Measurements from ENCODE around the gene SLC25A41. TPM values are rescaled to one million over a fixed set of nuclear protein-coding genes. Genes with fewer than 3 reads are reported as not detected.

The SLC25A41 gene
- polyA plus RNA-seq, 1 donor (not counting 4 experiments of a cell fraction or from before 2014, with no cell fraction given): not detected

DNA sequence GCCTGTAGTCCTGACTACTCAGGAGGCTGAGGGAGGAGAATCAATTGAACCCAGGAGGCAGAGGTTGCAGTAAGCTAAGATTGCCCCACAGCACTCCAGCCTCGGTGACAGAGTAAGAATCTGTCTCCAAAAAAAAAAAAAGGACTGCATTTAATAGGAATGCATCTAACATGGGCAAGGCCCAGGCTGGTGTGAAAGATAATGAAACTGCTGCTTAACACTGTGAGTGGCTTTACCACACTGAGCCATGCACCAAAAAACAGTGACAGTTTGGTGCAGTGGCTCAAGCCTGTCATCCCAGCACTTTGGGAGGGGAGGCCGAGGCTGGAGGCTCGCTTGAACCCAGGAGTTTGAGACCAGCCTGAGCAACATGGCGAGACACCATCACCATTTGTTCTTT lies 49.2 kb downstream of the SLC25A41 start:
- H3K36me3 ChIP-seq (ENCODE audit: control insufficient read depth in 2 of 2, extremely low read depth in 1 of 2, insufficient read depth in 2 of 2, low read length in 2 of 2): peaks cover 50 to 55% of the 10 kb centered on the region in 2 experiments
- no peak overlapping the region for H2AFZ ChIP-seq (ENCODE audit: control insufficient read depth, low read length)
- DNase-seq (ENCODE audit: low read depth, low spot score): no peak
- H3K9me1 ChIP-seq (ENCODE audit: control insufficient read depth, extremely low read depth, insufficient read depth, low read length): no peaks in the 10 kb centered on the region
- H4K20me1 ChIP-seq (ENCODE audit: control insufficient read depth, extremely low read depth, insufficient read depth, low read length): peaks cover under 1% of the 10 kb centered on the region
- peaks cover 5% of the 10 kb centered on the region for H3K79me2 ChIP-seq (ENCODE audit: control insufficient read depth, insufficient read depth, low read length)
- no peak overlapping the region for H3K9ac ChIP-seq (ENCODE audit: control insufficient read depth, extremely low read depth, insufficient read depth, low read length)
- dilution Hi-C loops (cut with MboI; ENCODE audit: extremely low pct_ligation_motif_present, low sequenced_read_pairs): no loop called here
- no peak for FAIRE-seq
- H3K27ac ChIP-seq (ENCODE audit: control insufficient read depth, insufficient read depth, low read length): no peak overlapping the region
- no peak overlapping the region for H3K4me2 ChIP-seq (ENCODE audit: control insufficient read depth, extremely low read depth, insufficient read depth, low read depth, low read length)
- TF ChIP-seq, protein P1, sequence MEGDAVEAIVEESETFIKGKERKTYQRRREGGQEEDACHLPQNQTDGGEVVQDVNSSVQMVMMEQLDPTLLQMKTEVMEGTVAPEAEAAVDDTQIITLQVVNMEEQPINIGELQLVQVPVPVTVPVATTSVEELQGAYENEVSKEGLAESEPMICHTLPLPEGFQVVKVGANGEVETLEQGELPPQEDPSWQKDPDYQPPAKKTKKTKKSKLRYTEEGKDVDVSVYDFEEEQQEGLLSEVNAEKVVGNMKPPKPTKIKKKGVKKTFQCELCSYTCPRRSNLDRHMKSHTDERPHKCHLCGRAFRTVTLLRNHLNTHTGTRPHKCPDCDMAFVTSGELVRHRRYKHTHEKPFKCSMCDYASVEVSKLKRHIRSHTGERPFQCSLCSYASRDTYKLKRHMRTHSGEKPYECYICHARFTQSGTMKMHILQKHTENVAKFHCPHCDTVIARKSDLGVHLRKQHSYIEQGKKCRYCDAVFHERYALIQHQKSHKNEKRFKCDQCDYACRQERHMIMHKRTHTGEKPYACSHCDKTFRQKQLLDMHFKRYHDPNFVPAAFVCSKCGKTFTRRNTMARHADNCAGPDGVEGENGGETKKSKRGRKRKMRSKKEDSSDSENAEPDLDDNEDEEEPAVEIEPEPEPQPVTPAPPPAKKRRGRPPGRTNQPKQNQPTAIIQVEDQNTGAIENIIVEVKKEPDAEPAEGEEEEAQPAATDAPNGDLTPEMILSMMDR (optimal IDR thresholded peaks at IDR 0.05 in 1 of 3, IDR thresholded peaks at IDR 0.05 in 1 of 3, conservative IDR thresholded peaks at IDR 0.05 in 1 of 3; ENCODE audit: extremely low read depth in 1 of 3, insufficient read depth in 2 of 3, low read length in 3 of 3): no peak
- no peak for TF ChIP-seq EZH2 (IDR thresholded peaks at IDR 0.05; ENCODE audit: low read length)
- H3K9me3 ChIP-seq (ENCODE audit: control insufficient read depth, low read depth, low read length): no peaks in the 10 kb centered on the region
- no peaks in the 10 kb centered on the region for H3K27me3 ChIP-seq (ENCODE audit: control insufficient read depth, extremely low read depth, insufficient read depth, low read length)
- H3K4me1 ChIP-seq (ENCODE audit: control insufficient read depth, extremely low read depth, insufficient read depth, low read length): no peaks in the 10 kb centered on the region
- no peak overlapping the region for H3K4me3 ChIP-seq (ENCODE audit: control insufficient read depth in 2 of 3, extremely low read depth in 1 of 3, insufficient read depth in 2 of 3, low read depth in 1 of 3, low read length in 3 of 3)

- Histone ChIP-seq H3K4me2 (ENCODE audit: control insufficient read depth, extremely low read depth, insufficient read depth, low read depth, low read length) (no peak overlapping the region), H3K9me1 (ENCODE audit: control insufficient read depth, extremely low read depth, insufficient read depth, low read length) (no peaks in the 10 kb centered on the region), H4K20me1 (ENCODE audit: control insufficient read depth, extremely low read depth, insufficient read depth, low read length) (no peaks in the 10 kb centered on the region), H3K27ac (ENCODE audit: control insufficient read depth, insufficient read depth, low read length) (no peak overlapping the region), H3K9me3 (ENCODE audit: control insufficient read depth, low read depth, low read length) (no peaks in the 10 kb centered on the region), H3K4me1 (ENCODE audit: control insufficient read depth, extremely low read depth, insufficient read depth, low read length) (no peaks in the 10 kb centered on the region), H2AFZ (ENCODE audit: control insufficient read depth, low read length) (no peak overlapping the region), H3K9ac (ENCODE audit: control insufficient read depth, extremely low read depth, insufficient read depth, low read length) (no peak overlapping the region), H3K36me3 (ENCODE audit: control insufficient read depth in 2 of 2, extremely low read depth in 1 of 2, insufficient read depth in 2 of 2, low read length in 2 of 2) (peaks cover 43 to 47% of the 10 kb centered on the region in 2 experiments), H3K4me3 (ENCODE audit: control insufficient read depth in 2 of 3, extremely low read depth in 1 of 3, insufficient read depth in 2 of 3, low read depth in 1 of 3, low read length in 3 of 3) (no peak overlapping the region), H3K79me2 (ENCODE audit: control insufficient read depth, insufficient read depth, low read length) (peaks cover 2% of the 10 kb centered on the region), H3K27me3 (ENCODE audit: control insufficient read depth, extremely low read depth, insufficient read depth, low read length) (no peaks in the 10 kb centered on the region)
- TF ChIP-seq, protein P1 (optimal IDR thresholded peaks at IDR 0.05 in 1 of 3, IDR thresholded peaks at IDR 0.05 in 1 of 3, conservative IDR thresholded peaks at IDR 0.05 in 1 of 3; ENCODE audit: extremely low read depth in 1 of 3, insufficient read depth in 2 of 3, low read length in 3 of 3): no peak
- TF ChIP-seq EZH2 (IDR thresholded peaks at IDR 0.05; ENCODE audit: low read length): no peak
- FAIRE-seq (no peak), DNase-seq (ENCODE audit: low read depth, low spot score) (no peak)
- dilution Hi-C loops (cut with MboI; ENCODE audit: extremely low pct_ligation_motif_present, low sequenced_read_pairs): no loop called here
Measured at GRCh38 chr19:6383188-6383587, 50.4 kb downstream of the SLC25A41 start.
